ENCODE measurements around the gene ZNF483. TPM values are rescaled to one million over a fixed set of nuclear protein-coding genes. Genes with fewer than 3 reads are reported as not detected.

ZNF483 gene
- total RNA-seq, 2 donors from 2014 or later = 20.9 to 21.0 TPM

DNA sequence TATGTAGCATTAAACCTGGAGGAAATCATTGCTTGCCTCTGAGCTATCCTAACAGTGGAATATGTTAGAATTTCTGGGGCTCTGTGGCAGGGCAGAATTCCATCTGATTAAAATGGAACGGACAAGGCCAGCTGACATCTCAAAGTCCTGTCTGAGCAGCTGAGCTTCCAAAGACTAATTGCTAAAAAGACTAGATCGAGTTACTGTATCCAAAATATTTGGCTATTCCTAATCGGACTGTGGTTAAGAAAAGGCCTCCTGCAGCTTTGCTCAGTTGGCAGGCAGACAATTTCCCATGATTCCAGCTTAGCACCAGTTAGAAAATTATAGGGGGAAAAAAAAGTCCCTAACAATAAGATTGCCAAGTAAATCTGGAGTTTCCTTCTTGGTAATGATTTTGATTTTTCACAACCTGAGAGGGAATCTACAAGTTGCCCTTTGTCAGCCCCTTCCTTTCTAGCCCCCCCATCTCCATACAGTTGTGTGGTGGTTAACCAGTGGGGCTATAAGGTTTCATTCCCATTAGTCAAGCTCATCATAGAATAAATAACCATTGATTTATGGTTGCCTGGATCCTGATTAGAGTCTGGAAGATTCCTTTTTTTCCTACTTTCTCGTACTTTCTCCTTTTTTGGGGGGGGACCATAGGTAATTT, 48.1 kb downstream of the ZNF483 start:
- Histone ChIP-seq H3K27ac (ENCODE audit: low read depth, low read length) (no peak overlapping the region), H3K9me3 (ENCODE audit: control insufficient read depth, low read length) (peaks cover 39% of the 10 kb centered on the region), H3K9ac (ENCODE audit: extremely low read depth, low read length, poor library complexity, severe bottlenecking) (no peak overlapping the region), H3K36me3 (ENCODE audit: control insufficient read depth, insufficient read depth, low read length) (peaks cover 91% of the 10 kb centered on the region), H3K4me1 (ENCODE audit: control insufficient read depth, insufficient read depth, low read length) (no peaks in the 10 kb centered on the region), H3K4me3 (ENCODE audit: low read length) (no peak overlapping the region), H3K27me3 (ENCODE audit: control insufficient read depth, insufficient read depth, low read length, poor library complexity, severe bottlenecking) (no peaks in the 10 kb centered on the region)
- TF ChIP-seq, protein P1, sequence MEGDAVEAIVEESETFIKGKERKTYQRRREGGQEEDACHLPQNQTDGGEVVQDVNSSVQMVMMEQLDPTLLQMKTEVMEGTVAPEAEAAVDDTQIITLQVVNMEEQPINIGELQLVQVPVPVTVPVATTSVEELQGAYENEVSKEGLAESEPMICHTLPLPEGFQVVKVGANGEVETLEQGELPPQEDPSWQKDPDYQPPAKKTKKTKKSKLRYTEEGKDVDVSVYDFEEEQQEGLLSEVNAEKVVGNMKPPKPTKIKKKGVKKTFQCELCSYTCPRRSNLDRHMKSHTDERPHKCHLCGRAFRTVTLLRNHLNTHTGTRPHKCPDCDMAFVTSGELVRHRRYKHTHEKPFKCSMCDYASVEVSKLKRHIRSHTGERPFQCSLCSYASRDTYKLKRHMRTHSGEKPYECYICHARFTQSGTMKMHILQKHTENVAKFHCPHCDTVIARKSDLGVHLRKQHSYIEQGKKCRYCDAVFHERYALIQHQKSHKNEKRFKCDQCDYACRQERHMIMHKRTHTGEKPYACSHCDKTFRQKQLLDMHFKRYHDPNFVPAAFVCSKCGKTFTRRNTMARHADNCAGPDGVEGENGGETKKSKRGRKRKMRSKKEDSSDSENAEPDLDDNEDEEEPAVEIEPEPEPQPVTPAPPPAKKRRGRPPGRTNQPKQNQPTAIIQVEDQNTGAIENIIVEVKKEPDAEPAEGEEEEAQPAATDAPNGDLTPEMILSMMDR (conservative IDR thresholded peaks at IDR 0.05) = no peak
- H3K4me1 Mint-ChIP-seq = no peaks in the 10 kb centered on the region
- DNase-seq = no peak
- H3K9me3 Mint-ChIP-seq = peaks cover 34% of the 10 kb centered on the region
- H3K4me3 Mint-ChIP-seq = no peak overlapping the region
- no peaks in the 10 kb centered on the region for H3K27me3 Mint-ChIP-seq (ENCODE audit: insufficient read depth)
- 92 to 93% methylated on average over 4 of the region's 4 CpGs for WGBS, 2 experiments (ENCODE audit: insufficient coverage in 1 of 2, insufficient read length in 1 of 2)
- no peak overlapping the region for H3K27ac Mint-ChIP-seq
- peaks cover 93% of the 10 kb centered on the region for H3K36me3 Mint-ChIP-seq (ENCODE audit: low read depth)

DNA sequence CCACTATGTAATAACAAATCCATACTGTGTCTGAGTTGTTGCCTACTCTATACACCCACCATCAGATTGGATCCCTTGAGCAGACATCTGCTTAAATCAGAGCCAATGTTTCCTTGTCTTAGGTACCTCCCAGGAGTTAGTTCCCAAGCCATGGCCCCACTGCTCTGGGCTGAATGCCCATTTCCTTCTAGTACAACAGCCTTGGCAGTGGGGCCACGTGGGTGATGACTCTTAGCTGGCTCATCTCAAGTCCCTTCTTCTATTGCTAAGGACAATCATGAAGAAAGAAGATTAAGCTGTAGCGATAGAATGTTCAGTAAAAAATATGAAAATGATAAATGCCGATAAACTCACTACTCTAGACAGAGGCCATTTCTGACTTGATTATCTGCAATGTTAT, 57.9 kb downstream of the ZNF483 start:
- H3K4me1 ChIP-seq (ENCODE audit: control insufficient read depth, insufficient read depth, low read length) = no peaks in the 10 kb centered on the region
- TF ChIP-seq, protein P1 (conservative IDR thresholded peaks at IDR 0.05) = no peak
- no peak overlapping the region for H3K9ac ChIP-seq (ENCODE audit: extremely low read depth, low read length, poor library complexity, severe bottlenecking)
- H3K36me3 ChIP-seq (ENCODE audit: control insufficient read depth, insufficient read depth, low read length) = peaks cover 79% of the 10 kb centered on the region
- peaks cover 43% of the 10 kb centered on the region for H3K36me3 Mint-ChIP-seq (ENCODE audit: low read depth)
- H3K9me3 Mint-ChIP-seq = no peaks in the 10 kb centered on the region
- H3K27me3 ChIP-seq (ENCODE audit: control insufficient read depth, insufficient read depth, low read length, poor library complexity, severe bottlenecking) = no peaks in the 10 kb centered on the region
- DNase-seq = no peak
- no peaks in the 10 kb centered on the region for H3K9me3 ChIP-seq (ENCODE audit: control insufficient read depth, low read length)
- no peak overlapping the region for H3K27ac ChIP-seq (ENCODE audit: low read depth, low read length)
- WGBS, 2 experiments (ENCODE audit: insufficient coverage in 1 of 2, insufficient read length in 1 of 2) = 92 to 93% methylated on average over 2 to 3 of the region's 3 CpGs
- H3K4me1 Mint-ChIP-seq = no peaks in the 10 kb centered on the region
- H3K27me3 Mint-ChIP-seq (ENCODE audit: insufficient read depth) = no peaks in the 10 kb centered on the region
- H3K4me3 ChIP-seq (ENCODE audit: low read length) = no peak overlapping the region
- H3K27ac Mint-ChIP-seq = no peak overlapping the region
- no peak overlapping the region for H3K4me3 Mint-ChIP-seq

DNA sequence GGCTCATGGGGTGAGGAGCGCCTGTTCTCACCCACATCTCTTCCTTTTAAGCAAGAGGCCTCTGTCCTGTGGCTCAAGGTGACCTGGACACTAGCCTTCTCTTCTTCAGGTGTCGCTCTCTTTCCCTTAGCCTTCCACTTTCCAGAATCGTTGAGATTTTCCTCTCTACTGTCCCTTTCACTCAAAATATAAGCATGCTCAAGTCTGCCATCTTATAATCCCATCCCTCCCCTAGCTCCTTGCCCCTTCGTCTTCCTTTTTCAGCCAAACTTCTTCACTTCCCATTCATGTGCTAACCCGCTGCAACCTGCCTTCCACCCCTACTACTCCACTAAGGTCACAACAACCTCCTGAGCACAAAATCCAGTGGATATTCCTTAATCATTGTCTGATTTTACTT, 61.4 kb downstream of the ZNF483 start:
- H3K9me3 ChIP-seq (ENCODE audit: control insufficient read depth, low read length) = no peaks in the 10 kb centered on the region
- H3K4me3 ChIP-seq (ENCODE audit: low read length) = no peak overlapping the region
- Mint-ChIP-seq H3K4me1 (no peaks in the 10 kb centered on the region), H3K27ac (no peak overlapping the region), H3K36me3 (ENCODE audit: low read depth) (peaks cover 34% of the 10 kb centered on the region), H3K4me3 (no peak overlapping the region), H3K9me3 (no peaks in the 10 kb centered on the region), H3K27me3 (ENCODE audit: insufficient read depth) (no peaks in the 10 kb centered on the region)
- TF ChIP-seq, protein P1 (conservative IDR thresholded peaks at IDR 0.05) = no peak
- WGBS, 2 experiments (ENCODE audit: insufficient coverage in 1 of 2, insufficient read length in 1 of 2) = 92 to 95% methylated on average over 4 to 5 of the region's 5 CpGs
- no peak overlapping the region for H3K27ac ChIP-seq (ENCODE audit: low read depth, low read length)
- no peak for DNase-seq
- H3K4me1 ChIP-seq (ENCODE audit: control insufficient read depth, insufficient read depth, low read length) = no peaks in the 10 kb centered on the region
- no peaks in the 10 kb centered on the region for H3K27me3 ChIP-seq (ENCODE audit: control insufficient read depth, insufficient read depth, low read length, poor library complexity, severe bottlenecking)
- H3K9ac ChIP-seq (ENCODE audit: extremely low read depth, low read length, poor library complexity, severe bottlenecking) = no peak overlapping the region
- peaks cover 66% of the 10 kb centered on the region for H3K36me3 ChIP-seq (ENCODE audit: control insufficient read depth, insufficient read depth, low read length)
